Gastroesophageal sphincter (tissue), 3 donors: ENCODE results near the gene PRICKLE1.

ENCODE experiments used
- CTCF ChIP-seq, 4 experiments: fragments of 200-600 bp in 2 of 4; fragments of 450-650 bp in 2 of 4; sonication (generic) in 1 of 4; IDR thresholded peaks; one replicate each; pipeline ENCODE4 v1.5.1; 2017 to 2019; ENCODE audit warnings: antibody characterized with exemption in 4 of 4, mild to moderate bottlenecking in 2 of 4, moderate library complexity in 2 of 4
- EP300 ChIP-seq: sonication (generic); formaldehyde crosslinking; IDR thresholded peaks from one replicate; pipeline ENCODE4 v1.6.1; 2017; ENCODE audit warnings: antibody characterized with exemption, mild to moderate bottlenecking
- POLR2A ChIP-seq, 2 donors: fragments of 450-650 bp; IDR thresholded peaks; one replicate each; pipeline ENCODE4 v1.6.1; 2017; ENCODE audit warnings: antibody characterized with exemption in 2 of 2, mild to moderate bottlenecking in 2 of 2, moderate library complexity in 1 of 2
- POLR2AphosphoS5 ChIP-seq: sonication (generic); formaldehyde crosslinking; IDR thresholded peaks from one replicate; pipeline ENCODE4 v1.6.1; 2017; ENCODE audit warnings: antibody characterized with exemption

DNA sequence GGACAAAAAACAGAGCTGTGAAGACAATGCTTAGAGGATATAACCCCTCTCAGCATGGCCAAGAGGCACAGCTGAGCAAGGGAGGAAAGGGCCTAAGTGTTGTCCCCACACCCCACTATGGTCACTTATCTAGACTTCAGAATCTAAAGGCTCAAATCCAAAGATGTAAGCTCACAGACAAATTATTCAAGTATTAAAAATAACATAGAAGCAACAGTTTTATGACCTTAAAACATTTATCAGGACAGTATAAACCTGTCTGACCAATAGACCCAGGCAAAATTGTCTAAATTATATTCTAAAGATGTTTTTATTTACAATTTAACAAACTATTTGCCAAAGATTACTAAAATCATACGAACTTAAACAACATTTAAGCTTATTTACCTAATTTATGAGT lies 28.1 kb upstream of the PRICKLE1 start:
- TF ChIP-seq POLR2A (IDR thresholded peaks at IDR 0.05) = no peak
- no peak for TF ChIP-seq CTCF (IDR thresholded peaks at IDR 0.05)
- no peak for TF ChIP-seq POLR2AphosphoS5
- no peak for TF ChIP-seq EP300
